ENCODE results near the gene FSCN2.

Gene FSCN2

GRCh38 chr17:81493198-81494038 lies 34.8 kb upstream of the FSCN2 start:
- DNase-seq (ENCODE audit: extremely low read depth, insufficient read length), result no peak
- Histone ChIP-seq H3K27me3 (replicated peaks; ENCODE audit: control insufficient read depth, insufficient read depth, low read length) (no peaks in the 10 kb centered on the region; the same call in 1 of the 2 replicates), H3K36me3 (ENCODE audit: control insufficient read depth, insufficient read depth, low read length) (no peaks in the 10 kb centered on the region), H3K4me3 (replicated peaks; ENCODE audit: low read depth, low read length) (no peak overlapping the region)
- TF ChIP-seq CTCF (IDR thresholded peaks at IDR 0.05; ENCODE audit: insufficient read depth, low read length, poor library complexity, severe bottlenecking), result no peak

- DNase-seq (ENCODE audit: extremely low read depth, insufficient read length), result no peak
- Histone ChIP-seq H3K36me3 (ENCODE audit: control insufficient read depth, insufficient read depth, low read length) (no peaks in the 10 kb centered on the region), H3K4me3 (replicated peaks; ENCODE audit: low read depth, low read length) (no peak overlapping the region), H3K27me3 (replicated peaks; ENCODE audit: control insufficient read depth, insufficient read depth, low read length) (peaks cover under 1% of the 10 kb centered on the region; the same call in 1 of the 2 replicates)
- no peak for TF ChIP-seq CTCF (IDR thresholded peaks at IDR 0.05; ENCODE audit: insufficient read depth, low read length, poor library complexity, severe bottlenecking)
Measured at GRCh38 chr17:81494626-81495377, 33.4 kb upstream of the FSCN2 start.

GRCh38 chr17:81498953-81499600 lies 29.1 kb upstream of the FSCN2 start:
- Histone ChIP-seq H3K36me3 (ENCODE audit: control insufficient read depth, insufficient read depth, low read length) (no peaks in the 10 kb centered on the region), H3K27me3 (replicated peaks; ENCODE audit: control insufficient read depth, insufficient read depth, low read length) (peaks cover 2% of the 10 kb centered on the region; the same call in 1 of the 2 replicates), H3K4me3 (replicated peaks; ENCODE audit: low read depth, low read length) (no peak overlapping the region)
- DNase-seq (ENCODE audit: extremely low read depth, insufficient read length), result no peak
- TF ChIP-seq CTCF (IDR thresholded peaks at IDR 0.05; ENCODE audit: insufficient read depth, low read length, poor library complexity, severe bottlenecking), result no peak

GRCh38 chr17:81499601-81499970 lies 28.6 kb upstream of the FSCN2 start:
- no peak for DNase-seq (ENCODE audit: extremely low read depth, insufficient read length)
- H3K4me3 ChIP-seq (replicated peaks; ENCODE audit: low read depth, low read length), result no peak overlapping the region
- no peak for TF ChIP-seq CTCF (IDR thresholded peaks at IDR 0.05; ENCODE audit: insufficient read depth, low read length, poor library complexity, severe bottlenecking)
- H3K27me3 ChIP-seq (replicated peaks; ENCODE audit: control insufficient read depth, insufficient read depth, low read length), result peaks cover 2% of the 10 kb centered on the region; the same call in 1 of the 2 replicates
- no peaks in the 10 kb centered on the region for H3K36me3 ChIP-seq (ENCODE audit: control insufficient read depth, insufficient read depth, low read length)

GRCh38 chr17:81500047-81500446 lies 28.1 kb upstream of the FSCN2 start:
- no peaks in the 10 kb centered on the region for H3K36me3 ChIP-seq (ENCODE audit: control insufficient read depth, insufficient read depth, low read length)
- DNase-seq (ENCODE audit: extremely low read depth, insufficient read length), result no peak
- H3K27me3 ChIP-seq (replicated peaks; ENCODE audit: control insufficient read depth, insufficient read depth, low read length), result peaks cover 2% of the 10 kb centered on the region; the same call in 1 of the 2 replicates
- no peak for TF ChIP-seq CTCF (IDR thresholded peaks at IDR 0.05; ENCODE audit: insufficient read depth, low read length, poor library complexity, severe bottlenecking)
- no peak overlapping the region for H3K4me3 ChIP-seq (replicated peaks; ENCODE audit: low read depth, low read length)
